Skeletal muscle satellite cell (primary cell): ENCODE data around the gene SCAPER.
"Not testable (repeated sequence)": the region's sequence is repeated elsewhere in the genome, so short reads cannot be mapped to it uniquely, and the experiment has no call there.

Experiments
- H3K27me3 ChIP-seq: 2 replicates; pipeline ENCODE4 v1.7.0; 2013; ENCODE audit warnings: low read length; ENCODE audit not compliant: control insufficient read depth, insufficient read depth
- H3K36me3 ChIP-seq: 2 replicates; pipeline ENCODE4 v1.7.0; 2013; ENCODE audit warnings: mild to moderate bottlenecking, control low read depth, low read length; ENCODE audit not compliant: insufficient read depth
- H3K4me1 ChIP-seq: 2 replicates; pipeline ENCODE4 v1.7.0; 2013; ENCODE audit warnings: low read length; ENCODE audit not compliant: control insufficient read depth, insufficient read depth
- H3K4me2 ChIP-seq: 2 replicates; pipeline ENCODE4 v1.7.0; 2013; ENCODE audit warnings: mild to moderate bottlenecking, low read length
- H3K4me3 ChIP-seq: 2 replicates; pipeline ENCODE4 v1.7.0; 2013; ENCODE audit warnings: low read length
- H3K9ac ChIP-seq: 2 replicates; pipeline ENCODE4 v1.7.0; 2013; ENCODE audit warnings: mild to moderate bottlenecking, low read depth, low read length, moderate library complexity
- H3K9me3 ChIP-seq: replicated peaks from 2 replicates; pipeline ENCODE4 v1.7.0; 2013; ENCODE audit warnings: mild to moderate bottlenecking, control low read depth, low read length

The SCAPER gene

GRCh38 chr15:76431971-76432370, 473.2 kb downstream of the SCAPER start:
- Histone ChIP-seq H3K4me2 (no peak overlapping the region), H3K9ac (no peak overlapping the region), H3K4me3 (no peak overlapping the region), H3K36me3 (no peaks in the 10 kb centered on the region), H3K27me3 (no peaks in the 10 kb centered on the region), H3K9me3 (no peaks in the 10 kb centered on the region), H3K4me1 (no peaks in the 10 kb centered on the region)

- H3K27me3 ChIP-seq, H3K4me3 ChIP-seq, H3K9ac ChIP-seq, H3K4me1 ChIP-seq, H3K4me2 ChIP-seq, H3K36me3 ChIP-seq, H3K9me3 ChIP-seq: not testable (repeated sequence)
Observed at GRCh38 chr15:76430711-76431110, 474.4 kb downstream of the SCAPER start.

- H3K36me3 ChIP-seq = no peaks in the 10 kb centered on the region
- no peak overlapping the region for H3K4me2 ChIP-seq
- no peak overlapping the region for H3K4me3 ChIP-seq
- H3K4me1 ChIP-seq = no peaks in the 10 kb centered on the region
- H3K9ac ChIP-seq = no peak overlapping the region
- H3K27me3 ChIP-seq = no peaks in the 10 kb centered on the region
- no peaks in the 10 kb centered on the region for H3K9me3 ChIP-seq
Observed at GRCh38 chr15:76429661-76430060, 475.5 kb downstream of the SCAPER start.

- Histone ChIP-seq H3K9ac (no peak overlapping the region), H3K4me2 (no peak overlapping the region), H3K9me3 (no peaks in the 10 kb centered on the region), H3K36me3 (no peaks in the 10 kb centered on the region), H3K4me3 (no peak overlapping the region), H3K27me3 (no peaks in the 10 kb centered on the region), H3K4me1 (no peaks in the 10 kb centered on the region)
Observed at GRCh38 chr15:76426941-76427340, 478.2 kb downstream of the SCAPER start.

- no peaks in the 10 kb centered on the region for H3K9me3 ChIP-seq
- no peak overlapping the region for H3K4me3 ChIP-seq
- no peak overlapping the region for H3K4me2 ChIP-seq
- no peaks in the 10 kb centered on the region for H3K4me1 ChIP-seq
- no peaks in the 10 kb centered on the region for H3K36me3 ChIP-seq
- H3K9ac ChIP-seq = no peak overlapping the region
- no peaks in the 10 kb centered on the region for H3K27me3 ChIP-seq
Observed at GRCh38 chr15:76418352-76419140, 486.6 kb downstream of the SCAPER start.

GRCh38 chr15:76401285-76401684, 503.9 kb downstream of the SCAPER start:
- H3K36me3 ChIP-seq = no peaks in the 10 kb centered on the region
- H3K4me1 ChIP-seq = no peaks in the 10 kb centered on the region
- no peaks in the 10 kb centered on the region for H3K27me3 ChIP-seq
- H3K4me2 ChIP-seq = no peak overlapping the region
- no peak overlapping the region for H3K4me3 ChIP-seq
- no peaks in the 10 kb centered on the region for H3K9me3 ChIP-seq
- no peak overlapping the region for H3K9ac ChIP-seq

- Histone ChIP-seq H3K36me3 (no peaks in the 10 kb centered on the region), H3K9me3 (no peaks in the 10 kb centered on the region), H3K4me2 (no peak overlapping the region), H3K27me3 (no peaks in the 10 kb centered on the region), H3K4me1 (no peaks in the 10 kb centered on the region), H3K4me3 (no peak overlapping the region), H3K9ac (no peak overlapping the region)
Observed at GRCh38 chr15:76398317-76399104, 506.6 kb downstream of the SCAPER start.

GRCh38 chr15:76393614-76394013, 511.5 kb downstream of the SCAPER start:
- Histone ChIP-seq H3K4me2 (no peak overlapping the region), H3K27me3 (no peaks in the 10 kb centered on the region), H3K36me3 (no peaks in the 10 kb centered on the region), H3K9me3 (no peaks in the 10 kb centered on the region), H3K9ac (no peak overlapping the region), H3K4me3 (no peak overlapping the region), H3K4me1 (no peaks in the 10 kb centered on the region)

- Histone ChIP-seq H3K4me3 (no peak overlapping the region), H3K27me3 (no peaks in the 10 kb centered on the region), H3K9ac (no peak overlapping the region), H3K9me3 (no peaks in the 10 kb centered on the region), H3K36me3 (no peaks in the 10 kb centered on the region), H3K4me2 (no peak overlapping the region), H3K4me1 (no peaks in the 10 kb centered on the region)
Observed at GRCh38 chr15:76391847-76392246, 513.3 kb downstream of the SCAPER start.

GRCh38 chr15:76391309-76391708, 513.8 kb downstream of the SCAPER start:
- Histone ChIP-seq H3K4me2 (no peak overlapping the region), H3K4me1 (no peaks in the 10 kb centered on the region), H3K9ac (no peak overlapping the region), H3K4me3 (no peak overlapping the region), H3K9me3 (no peaks in the 10 kb centered on the region), H3K27me3 (no peaks in the 10 kb centered on the region), H3K36me3 (no peaks in the 10 kb centered on the region)

- no peak overlapping the region for H3K4me3 ChIP-seq
- no peaks in the 10 kb centered on the region for H3K27me3 ChIP-seq
- H3K9ac ChIP-seq = no peak overlapping the region
- H3K4me2 ChIP-seq = no peak overlapping the region
- no peaks in the 10 kb centered on the region for H3K9me3 ChIP-seq
- no peaks in the 10 kb centered on the region for H3K36me3 ChIP-seq
- no peaks in the 10 kb centered on the region for H3K4me1 ChIP-seq
Observed at GRCh38 chr15:76390571-76390970, 514.6 kb downstream of the SCAPER start.

GRCh38 chr15:76386926-76387325, 518.2 kb downstream of the SCAPER start:
- no peaks in the 10 kb centered on the region for H3K27me3 ChIP-seq

More at GRCh38 chr15:76386926-76387325, 518.2 kb downstream of the SCAPER start:
- no peak overlapping the region for H3K4me2 ChIP-seq
- no peaks in the 10 kb centered on the region for H3K9me3 ChIP-seq
- no peaks in the 10 kb centered on the region for H3K4me1 ChIP-seq
- no peak overlapping the region for H3K9ac ChIP-seq
- H3K36me3 ChIP-seq = no peaks in the 10 kb centered on the region
- no peak overlapping the region for H3K4me3 ChIP-seq
